Stimulated activated effector memory CD8-positive, alpha-beta T cell treated with anti-CD3 and anti-CD28 coated beads, Interleukin-12 subunit alpha, Interleukin-12 subunit beta, amount 100 ng/mL, for 72 hours (primary cell): ENCODE results near the gene PEAR1.
"Not testable (repeated sequence)": the region's sequence is repeated elsewhere in the genome, so short reads cannot be mapped to it uniquely, and the experiment has no call there.

Experiments
- ATAC-seq: fragments of 150-1000 bp; cut with Tn5 transposase; 2 replicates; pipeline ENCODE4 v1.10.0; 2021
- DNase-seq, 2 donors: peaks; one replicate each; pipeline ENCODE4 v3.0.0; 2021 to 2022; ENCODE audit warnings: low spot score in 2 of 2
- H3K27ac Mint-ChIP-seq: one replicate; pipeline ENCODE4 v1.8.0; 2022; ENCODE audit warnings: mild to moderate bottlenecking, mixed read lengths
- H3K36me3 Mint-ChIP-seq: one replicate; pipeline ENCODE4 v1.8.0; 2022; ENCODE audit warnings: mild to moderate bottlenecking, mixed read lengths
- H3K4me1 Mint-ChIP-seq: one replicate; pipeline ENCODE4 v1.8.0; 2022; ENCODE audit warnings: mixed read lengths
- H3K4me3 Mint-ChIP-seq: one replicate; pipeline ENCODE4 v1.8.0; 2022; ENCODE audit warnings: mild to moderate bottlenecking, mixed read lengths
- H3K9me3 Mint-ChIP-seq: one replicate; pipeline ENCODE4 v1.8.0; 2022; ENCODE audit warnings: mixed read lengths

PEAR1 gene

DNA sequence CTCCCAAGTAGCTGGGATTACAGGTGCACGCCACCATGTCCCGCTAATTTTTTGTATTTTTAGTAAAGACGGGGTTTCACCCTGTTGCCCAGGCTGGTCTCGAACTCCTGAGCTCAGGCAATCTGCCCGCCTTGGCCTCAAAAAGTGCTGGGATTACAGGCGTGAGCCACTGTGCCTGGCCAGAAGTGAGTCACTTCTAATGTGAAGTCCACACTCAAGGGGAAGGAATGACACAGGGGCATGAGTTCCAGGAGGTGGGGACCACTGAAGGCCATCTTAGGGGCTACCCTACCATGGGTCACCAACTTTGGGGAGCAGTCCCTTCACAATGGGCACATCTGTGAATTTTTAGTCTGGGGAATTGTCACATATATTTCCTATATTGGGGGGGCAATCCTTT lies 33.2 kb downstream of the PEAR1 start:
- not testable (repeated sequence) for ATAC-seq, H3K4me3 Mint-ChIP-seq, H3K27ac Mint-ChIP-seq, DNase-seq, H3K36me3 Mint-ChIP-seq, H3K9me3 Mint-ChIP-seq
- peaks cover 41% of the 10 kb centered on the region for H3K4me1 Mint-ChIP-seq

DNA sequence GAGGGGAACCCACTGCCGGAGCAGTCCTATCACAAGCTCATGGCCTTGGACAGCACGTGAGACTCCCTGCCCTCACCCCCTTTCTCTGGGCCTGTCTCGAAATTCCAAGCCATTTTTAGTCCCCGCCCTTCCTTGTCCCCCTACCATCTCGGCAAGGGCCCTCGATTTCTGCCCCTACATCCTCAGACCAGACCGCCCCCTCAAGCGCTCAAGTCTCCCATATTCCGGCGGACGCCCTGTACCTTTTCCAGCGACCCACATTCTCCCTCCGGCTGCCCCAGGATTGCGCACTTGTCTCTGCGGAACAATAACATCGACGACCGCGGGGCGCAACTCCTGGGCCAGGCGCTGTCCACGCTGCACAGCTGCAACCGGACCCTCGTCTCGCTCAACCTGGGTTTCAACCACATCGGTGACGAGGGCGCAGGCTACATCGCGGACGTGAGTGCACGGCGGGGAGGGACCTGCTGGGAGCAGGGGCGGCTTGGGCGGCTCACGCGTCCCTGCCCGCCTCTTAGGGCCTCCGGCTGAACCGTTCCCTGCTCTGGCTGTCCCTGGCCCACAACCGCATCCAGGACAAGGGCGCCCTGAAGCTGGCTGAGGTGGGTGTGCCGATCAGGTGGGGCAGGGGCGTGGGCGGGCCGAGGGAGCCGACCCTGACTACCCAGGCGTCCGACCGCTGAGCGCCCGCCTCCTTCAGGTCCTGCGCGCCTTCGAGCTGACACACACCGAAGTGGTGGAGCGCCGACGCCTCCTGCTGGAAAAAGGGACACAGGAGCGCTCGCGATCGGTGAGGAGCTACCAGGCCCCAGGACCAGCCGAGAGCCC lies 33.9 kb downstream of the PEAR1 start:
- DNase-seq (peak; percentile 50 to 80), ATAC-seq (peak; percentile 70)
- no peak overlapping the region for H3K27ac Mint-ChIP-seq
- H3K36me3 Mint-ChIP-seq: no peaks in the 10 kb centered on the region
- H3K9me3 Mint-ChIP-seq: no peaks in the 10 kb centered on the region
- H3K4me3 Mint-ChIP-seq: peak overlapping the region; percentile 35
- peaks cover 41% of the 10 kb centered on the region for H3K4me1 Mint-ChIP-seq

DNA sequence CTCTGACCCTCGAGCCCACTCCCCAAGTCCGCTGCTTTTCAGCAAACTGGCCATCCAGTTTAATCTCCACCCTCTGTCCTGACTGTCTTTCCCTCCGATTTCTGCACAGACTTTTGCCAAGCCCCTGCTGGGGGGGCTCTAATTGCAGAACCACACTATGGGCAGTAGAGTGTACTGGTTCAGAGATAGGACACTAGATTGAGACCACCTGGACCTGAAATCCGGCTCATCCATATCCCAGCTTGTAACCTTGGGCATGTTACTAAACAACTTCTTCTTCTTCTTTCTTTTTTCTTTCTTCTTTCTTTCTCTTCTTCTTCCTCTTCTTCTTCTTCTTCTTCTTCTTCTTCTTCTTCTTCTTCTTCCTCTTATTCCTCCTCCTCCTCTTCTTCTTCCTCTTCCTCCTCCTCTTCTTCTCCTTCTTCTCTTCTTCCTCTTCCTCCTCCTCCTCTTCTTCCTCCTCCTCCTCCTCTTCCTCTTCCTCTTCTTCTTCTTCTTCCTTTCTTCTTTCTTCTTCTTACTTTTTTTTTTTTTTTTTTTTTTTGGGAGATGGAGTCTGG lies 34.6 kb downstream of the PEAR1 start:
- no peak for ATAC-seq
- no peak overlapping the region for H3K27ac Mint-ChIP-seq
- no peaks in the 10 kb centered on the region for H3K36me3 Mint-ChIP-seq
- DNase-seq: no peak
- no peaks in the 10 kb centered on the region for H3K9me3 Mint-ChIP-seq
- H3K4me1 Mint-ChIP-seq: peaks cover 38% of the 10 kb centered on the region
- peak overlapping the region; percentile 35 for H3K4me3 Mint-ChIP-seq

DNA sequence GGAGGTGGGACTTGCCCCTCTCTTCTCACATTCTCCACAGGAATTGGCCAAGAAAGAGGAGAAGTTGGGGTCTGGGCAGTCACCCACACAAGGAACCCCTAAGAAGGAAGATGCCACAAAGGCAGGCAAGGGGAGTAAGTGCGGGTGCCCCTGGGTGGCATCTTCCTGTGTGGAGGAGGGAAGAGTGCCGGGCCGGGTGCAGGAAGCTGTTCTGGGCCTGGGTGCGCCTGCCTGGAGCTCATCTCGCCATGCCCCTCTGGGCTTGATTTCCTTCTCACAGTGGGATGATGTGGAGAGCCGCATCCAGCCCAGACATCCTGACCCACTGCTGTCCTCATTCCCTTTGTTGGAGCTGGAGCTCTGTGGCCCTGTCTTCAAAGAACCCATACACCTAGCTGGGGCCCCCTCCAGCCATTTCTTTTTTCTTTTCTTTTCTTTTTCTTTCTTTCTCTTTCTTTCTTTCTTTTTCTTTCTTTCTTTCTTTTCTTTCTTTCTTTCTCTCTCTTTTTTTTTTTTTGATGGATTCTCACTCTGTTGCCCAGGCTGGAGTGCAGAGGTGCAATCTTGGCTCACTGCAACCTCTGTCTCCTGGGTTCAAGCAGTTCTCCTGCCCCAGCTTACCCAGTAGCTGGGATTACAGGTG lies 36.2 kb downstream of the PEAR1 start:
- H3K27ac Mint-ChIP-seq: no peak overlapping the region
- H3K9me3 Mint-ChIP-seq: no peaks in the 10 kb centered on the region
- no peak for DNase-seq
- peaks cover 33% of the 10 kb centered on the region for H3K4me1 Mint-ChIP-seq
- H3K36me3 Mint-ChIP-seq: no peaks in the 10 kb centered on the region
- no peak for ATAC-seq
- no peak overlapping the region for H3K4me3 Mint-ChIP-seq

DNA sequence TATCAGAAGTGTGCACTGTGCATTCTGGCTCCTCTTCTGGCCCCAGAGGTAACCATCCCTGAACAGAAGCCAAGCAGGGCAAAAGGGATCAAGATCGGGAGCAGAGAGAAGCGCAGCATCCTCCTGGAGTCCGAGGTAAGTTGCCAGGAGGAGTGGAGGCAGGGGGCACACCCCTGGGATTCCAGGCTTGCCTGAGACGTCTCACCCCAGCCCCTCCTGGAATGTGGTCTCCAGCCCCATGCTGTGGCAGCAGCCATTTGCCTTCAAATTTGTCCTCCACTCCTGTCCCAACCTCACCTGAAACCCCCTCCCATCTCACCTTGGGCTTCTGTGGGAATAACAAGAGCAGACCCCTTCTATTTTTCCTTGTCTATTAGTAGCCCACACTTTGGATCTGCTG lies 37.0 kb downstream of the PEAR1 start:
- Mint-ChIP-seq H3K27ac (no peak overlapping the region), H3K9me3 (no peaks in the 10 kb centered on the region), H3K4me3 (no peak overlapping the region), H3K4me1 (peaks cover 29% of the 10 kb centered on the region), H3K36me3 (no peaks in the 10 kb centered on the region)
- no peak for ATAC-seq
- no peak for DNase-seq

DNA sequence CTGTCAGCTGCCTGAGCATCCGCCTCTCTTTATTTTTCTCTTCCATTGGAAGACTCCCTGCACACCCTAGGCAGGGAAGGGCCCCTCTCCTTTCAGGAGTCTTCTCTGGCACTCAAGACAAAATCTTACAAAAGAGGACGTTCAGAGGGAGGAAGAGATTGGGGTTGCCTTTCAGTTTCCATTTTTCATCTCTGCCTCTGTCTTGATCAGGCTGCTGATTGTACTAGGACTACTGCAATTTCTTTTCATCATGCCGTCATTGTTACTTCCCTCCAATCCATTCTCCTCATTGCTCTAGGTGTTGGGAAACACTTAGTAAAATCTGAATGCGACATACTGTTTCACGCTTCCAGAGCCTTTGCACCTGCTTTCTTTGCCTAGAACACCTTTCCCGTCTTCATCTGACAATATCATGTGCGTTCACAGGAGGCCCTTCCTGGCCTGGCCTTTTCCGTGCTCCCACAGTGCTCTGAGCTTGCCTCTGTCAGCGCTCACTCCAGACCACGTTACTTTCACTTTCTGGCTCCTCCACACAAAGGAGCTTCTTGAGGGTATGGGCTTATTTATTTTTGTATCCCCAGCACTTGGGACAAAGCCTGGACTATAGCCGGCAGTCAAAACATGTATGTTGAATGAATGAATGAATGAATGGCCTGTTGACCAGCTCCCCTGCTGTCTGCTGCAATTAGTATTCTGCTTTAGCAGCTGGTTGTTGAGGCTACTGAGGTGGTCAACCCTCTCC lies 37.9 kb downstream of the PEAR1 start:
- DNase-seq: no peak
- no peak overlapping the region for H3K4me3 Mint-ChIP-seq
- no peak overlapping the region for H3K27ac Mint-ChIP-seq
- H3K9me3 Mint-ChIP-seq: no peaks in the 10 kb centered on the region
- peaks cover 20% of the 10 kb centered on the region for H3K4me1 Mint-ChIP-seq
- ATAC-seq: no peak
- H3K36me3 Mint-ChIP-seq: no peaks in the 10 kb centered on the region

DNA sequence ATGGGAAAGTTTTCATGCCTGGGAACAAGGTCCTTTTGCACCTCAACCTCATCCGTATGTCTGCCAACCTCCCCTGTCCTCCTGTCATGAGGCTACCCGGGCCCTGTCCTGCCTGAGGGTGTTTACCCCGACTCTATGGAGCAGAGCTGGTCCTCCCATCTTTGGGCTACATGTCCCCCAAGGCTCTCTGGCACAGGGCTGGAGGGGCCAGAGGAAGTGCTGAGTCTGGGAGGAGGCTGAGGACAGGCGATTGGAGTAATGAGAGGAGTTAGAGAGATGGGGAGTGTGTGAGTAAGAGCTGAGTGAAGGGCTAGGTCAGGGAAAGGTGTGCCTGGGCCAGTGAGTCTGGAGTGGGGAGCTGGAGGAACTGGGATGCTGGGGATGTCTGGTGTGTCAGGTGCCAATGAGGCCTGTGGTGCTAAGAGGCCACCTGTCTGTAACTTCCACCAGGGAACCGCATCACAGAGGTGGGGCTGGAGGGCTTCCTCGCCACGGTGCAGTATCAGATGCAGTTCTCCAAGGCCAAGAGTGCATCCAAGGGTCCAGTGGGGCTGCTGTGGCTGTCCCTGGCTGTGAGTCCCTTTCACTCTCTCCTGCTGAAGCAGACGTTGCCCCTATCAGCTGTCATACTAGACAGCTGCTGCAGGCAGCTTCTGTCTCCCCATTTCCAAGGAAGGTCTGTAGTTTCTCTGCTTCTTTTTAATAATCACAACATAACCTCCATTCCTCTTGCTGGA lies 38.6 kb downstream of the PEAR1 start:
- H3K4me1 Mint-ChIP-seq: peaks cover 12% of the 10 kb centered on the region
- no peaks in the 10 kb centered on the region for H3K36me3 Mint-ChIP-seq
- no peaks in the 10 kb centered on the region for H3K9me3 Mint-ChIP-seq
- ATAC-seq (no peak), DNase-seq (no peak)
- no peak overlapping the region for H3K4me3 Mint-ChIP-seq
- H3K27ac Mint-ChIP-seq: no peak overlapping the region

DNA sequence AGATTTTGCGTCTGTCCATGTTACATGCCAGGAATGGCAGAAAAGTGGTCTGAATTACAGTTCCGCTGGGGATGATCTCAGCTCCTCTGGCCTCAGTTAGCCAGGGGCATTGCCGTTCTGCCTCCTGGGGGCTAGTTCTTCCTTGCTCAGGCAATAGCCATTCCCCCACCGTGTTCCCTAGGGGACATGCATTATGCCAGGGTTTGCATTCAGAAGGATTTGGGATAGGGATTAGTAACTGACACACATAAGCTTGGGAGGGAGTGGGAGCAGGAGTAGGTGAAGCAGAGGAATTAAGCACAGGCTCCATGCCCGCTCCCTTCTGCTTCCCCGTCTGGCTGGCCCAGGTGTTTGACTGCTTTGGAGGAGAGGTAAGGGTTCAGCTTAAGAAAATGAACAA lies 39.6 kb downstream of the PEAR1 start:
- Mint-ChIP-seq H3K36me3 (no peaks in the 10 kb centered on the region), H3K27ac (no peak overlapping the region)

DNA sequence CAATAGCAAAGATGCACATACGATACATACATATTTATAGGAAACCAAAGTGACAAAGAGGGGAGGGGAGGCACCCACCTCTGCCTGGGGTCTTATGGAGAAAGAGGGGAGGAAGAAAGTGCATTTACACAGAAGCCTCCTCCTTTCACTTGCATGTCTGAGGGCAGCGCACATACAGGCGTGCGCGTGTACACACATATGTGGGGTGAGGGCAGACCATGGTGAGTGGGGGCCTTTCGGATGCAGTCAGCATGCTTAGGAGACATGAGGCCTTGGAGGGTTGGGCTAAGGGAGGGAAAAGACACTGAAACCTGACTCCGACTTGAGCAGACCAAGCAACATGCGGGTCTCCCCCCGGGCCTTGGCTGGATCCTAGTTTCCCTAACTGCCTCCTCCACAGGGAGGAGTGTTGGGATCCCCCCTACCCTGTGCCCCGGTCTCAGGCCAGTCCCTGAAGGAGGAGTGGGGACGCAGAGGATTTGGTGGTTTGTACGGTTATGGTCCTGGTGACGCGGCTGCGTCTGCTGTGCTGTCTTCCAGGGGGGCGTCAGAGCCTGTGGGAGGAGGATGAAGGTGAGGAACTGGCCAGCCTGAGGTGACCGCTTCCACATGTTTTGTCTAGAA lies 42.1 kb downstream of the PEAR1 start:
- DNase-seq (no peak), ATAC-seq (no peak)
- Mint-ChIP-seq H3K4me3 (no peak overlapping the region), H3K36me3 (no peaks in the 10 kb centered on the region), H3K9me3 (no peaks in the 10 kb centered on the region), H3K4me1 (no peaks in the 10 kb centered on the region), H3K27ac (no peak overlapping the region)

More for the DNA sequence above, 39.6 kb downstream of the PEAR1 start:
- no peak overlapping the region for H3K4me3 Mint-ChIP-seq
- DNase-seq: no peak
- H3K9me3 Mint-ChIP-seq: no peaks in the 10 kb centered on the region
- H3K4me1 Mint-ChIP-seq: peaks cover 4% of the 10 kb centered on the region
- no peak for ATAC-seq

DNA sequence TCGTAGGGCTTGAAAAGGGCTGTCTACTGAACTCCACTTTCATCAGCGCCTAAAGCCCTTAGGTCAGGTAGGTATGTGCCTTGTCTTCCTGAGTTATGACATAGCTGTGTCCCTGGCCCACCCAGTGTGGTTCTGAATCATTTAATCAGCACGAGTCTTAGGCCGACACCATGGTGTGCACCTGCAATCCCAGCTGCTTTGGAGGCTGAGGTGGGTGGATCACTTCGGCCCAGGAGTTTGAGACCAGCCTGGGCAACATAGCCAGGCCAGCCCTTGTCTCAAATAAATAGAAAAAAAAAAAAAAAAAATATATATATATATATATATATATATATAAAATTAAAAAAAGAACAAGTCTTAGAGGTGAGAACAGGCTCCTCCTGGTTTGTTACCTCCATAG lies 42.7 kb downstream of the PEAR1 start:
- no peaks in the 10 kb centered on the region for H3K36me3 Mint-ChIP-seq
- H3K9me3 Mint-ChIP-seq: no peaks in the 10 kb centered on the region
- ATAC-seq: no peak

DNA sequence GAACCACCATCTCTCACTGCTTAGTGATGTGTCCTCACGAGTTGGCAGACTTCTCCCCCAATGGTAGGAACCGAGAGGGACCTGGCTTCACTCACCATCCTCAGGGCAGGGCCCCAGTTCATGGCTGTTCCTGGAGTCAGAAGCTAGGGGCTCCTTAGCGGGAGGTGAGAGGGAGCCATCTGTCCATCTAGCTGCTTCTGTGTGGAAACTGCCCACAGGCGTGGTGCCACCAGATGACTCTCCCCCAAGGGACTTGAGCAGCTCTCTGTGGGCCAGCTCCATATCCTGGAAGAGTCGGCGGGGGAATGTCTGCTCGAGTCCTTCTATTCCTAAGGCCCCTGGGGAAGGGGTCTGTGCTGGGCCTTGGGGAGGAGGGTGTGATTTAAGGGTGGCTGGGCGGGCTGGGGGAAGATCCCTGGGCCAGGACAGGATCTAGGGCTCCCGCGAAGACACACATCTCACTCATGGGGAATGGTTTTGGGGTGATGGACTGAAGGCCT lies 43.3 kb downstream of the PEAR1 start:
- Mint-ChIP-seq H3K9me3 (no peaks in the 10 kb centered on the region), H3K27ac (no peak overlapping the region), H3K36me3 (no peaks in the 10 kb centered on the region), H3K4me1 (no peaks in the 10 kb centered on the region), H3K4me3 (no peak overlapping the region)
- no peak for ATAC-seq
- DNase-seq: no peak

More for the DNA sequence above, 42.7 kb downstream of the PEAR1 start:
- no peaks in the 10 kb centered on the region for H3K4me1 Mint-ChIP-seq
- no peak for DNase-seq
- H3K4me3 Mint-ChIP-seq: no peak overlapping the region
- H3K27ac Mint-ChIP-seq: no peak overlapping the region

DNA sequence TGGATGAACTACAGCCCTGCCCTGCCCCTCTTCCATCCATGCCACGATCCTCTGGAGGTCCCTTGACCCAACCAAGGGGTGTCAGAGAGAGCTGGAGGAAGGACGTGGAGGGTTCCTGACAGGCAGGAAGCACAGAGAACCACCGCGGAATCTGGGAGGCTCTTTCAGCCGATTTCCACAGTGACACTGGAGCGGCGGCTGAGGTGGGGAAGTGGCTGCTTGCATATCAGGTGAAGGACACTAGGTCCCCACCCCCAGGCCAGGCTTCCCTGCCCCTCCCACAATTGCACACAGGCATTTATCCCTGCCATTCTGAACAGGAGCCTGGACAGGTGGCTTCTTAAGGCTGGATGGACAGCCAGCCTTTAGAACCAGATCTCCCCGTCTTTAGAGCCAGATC lies 44.4 kb downstream of the PEAR1 start:
- no peaks in the 10 kb centered on the region for H3K36me3 Mint-ChIP-seq
- no peak for ATAC-seq
- no peaks in the 10 kb centered on the region for H3K4me1 Mint-ChIP-seq
- no peak for DNase-seq
- no peak overlapping the region for H3K27ac Mint-ChIP-seq
- no peaks in the 10 kb centered on the region for H3K9me3 Mint-ChIP-seq
- H3K4me3 Mint-ChIP-seq: no peak overlapping the region

DNA sequence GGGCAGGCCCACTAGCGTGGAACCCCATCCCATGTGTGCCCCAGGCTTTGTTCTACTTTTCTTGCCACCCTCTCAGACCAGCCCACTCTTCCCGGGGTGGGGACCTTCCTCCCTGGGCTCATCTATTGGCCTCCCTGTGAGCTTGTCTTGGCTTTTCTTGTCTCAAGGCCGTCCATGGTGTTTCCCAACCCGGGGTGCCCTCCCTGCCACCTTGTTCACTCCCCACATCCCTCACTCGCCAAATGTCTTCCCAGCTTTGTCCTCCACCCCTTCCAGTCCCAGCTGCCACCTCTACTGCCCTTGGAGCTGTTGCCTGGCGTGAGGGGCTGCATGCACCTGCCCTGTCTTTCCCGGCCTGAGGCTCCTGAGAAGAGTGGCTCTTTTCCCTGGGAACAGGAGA lies 45.3 kb downstream of the PEAR1 start:
- DNase-seq (no peak), ATAC-seq (no peak)
- no peaks in the 10 kb centered on the region for H3K9me3 Mint-ChIP-seq
- H3K27ac Mint-ChIP-seq: no peak overlapping the region
- no peak overlapping the region for H3K4me3 Mint-ChIP-seq
- no peaks in the 10 kb centered on the region for H3K4me1 Mint-ChIP-seq
- no peaks in the 10 kb centered on the region for H3K36me3 Mint-ChIP-seq

DNA sequence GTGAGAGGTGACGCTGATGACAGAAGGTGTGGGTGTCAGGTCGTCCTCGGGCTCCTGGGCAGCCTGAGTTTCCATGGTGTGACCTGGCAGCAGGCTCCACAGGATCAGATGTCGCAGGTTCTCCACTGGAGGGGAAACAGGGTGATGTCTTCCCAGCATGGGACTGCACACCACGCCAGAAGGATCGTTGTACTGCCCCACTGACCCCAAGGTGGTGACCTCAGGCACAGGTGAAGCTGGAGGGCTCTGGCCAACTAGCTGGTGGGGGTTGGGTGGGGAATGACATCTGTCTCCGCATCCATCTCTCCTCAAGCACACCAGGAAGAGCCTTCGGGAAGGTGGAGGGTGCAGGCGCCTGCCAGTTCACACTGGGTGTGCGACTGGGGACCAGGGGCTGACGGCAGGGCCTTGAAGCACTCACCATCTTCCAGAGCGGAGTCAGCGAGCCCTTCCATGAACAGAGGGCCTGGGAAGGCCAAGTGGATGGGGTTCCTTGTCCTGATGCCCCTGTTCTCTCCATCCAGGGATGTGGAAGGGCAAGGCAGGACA lies 46.3 kb downstream of the PEAR1 start:
- Mint-ChIP-seq H3K9me3 (no peaks in the 10 kb centered on the region), H3K36me3 (no peaks in the 10 kb centered on the region), H3K4me3 (no peak overlapping the region), H3K4me1 (no peaks in the 10 kb centered on the region), H3K27ac (no peak overlapping the region)
- ATAC-seq: no peak
- DNase-seq: no peak
